HG03521 (cell line): Measurements from ENCODE around the gene EID3.
A peak's percentile ranks its signal among the peaks of the same experiment; 100 is the strongest.
"Not testable (repeated sequence)": the region's sequence is repeated elsewhere in the genome, so short reads cannot be mapped to it uniquely, and the experiment has no call there.

Experiments
- ATAC-seq: cut with Tn5 transposase; IDR thresholded peaks from one replicate; pipeline ENCODE4 v1.9.1; 2021; ENCODE audit warnings: mild to moderate bottlenecking, moderate library complexity; ENCODE audit not compliant: unreplicated experiment

EID3 gene

DNA sequence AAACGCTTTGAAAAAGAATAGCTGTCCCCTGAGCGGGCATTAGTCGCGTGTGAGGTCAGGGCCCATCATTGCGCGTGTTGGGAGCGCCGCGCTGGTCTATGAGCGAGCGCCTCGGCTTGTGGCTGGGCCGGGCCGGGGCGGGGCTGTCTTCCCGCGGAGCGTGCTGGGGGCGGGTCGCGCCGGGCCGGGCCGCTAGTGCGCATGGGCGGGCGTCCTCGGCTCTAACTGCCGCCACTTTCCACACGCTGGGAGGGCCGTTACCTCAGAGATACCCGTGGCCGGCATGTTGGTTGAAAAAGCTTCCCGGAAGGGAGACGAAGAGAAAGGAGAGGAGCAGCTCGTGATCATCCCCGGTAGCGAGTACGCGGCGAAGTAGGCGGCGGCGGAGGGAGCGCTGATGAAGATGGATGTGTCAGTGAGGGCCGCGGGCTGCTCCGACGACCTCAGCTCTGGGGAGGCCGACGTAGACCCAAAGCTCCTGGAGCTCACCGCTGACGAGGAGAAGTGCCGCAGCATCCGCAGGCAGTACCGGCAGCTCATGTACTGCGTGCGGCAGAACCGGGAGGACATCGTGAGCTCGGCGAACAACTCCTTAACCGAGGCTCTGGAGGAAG is at the start of gene EID3:
EID3 (plus strand) TSS at position 202 of the 614 bp plus-strand sequence; CDS start at position 398, 196 bp downstream.
- ATAC-seq = peak; percentile 91

GRCh38 chr12:104257913-104258472 is 45.5 kb upstream of the EID3 start:
- no peak for ATAC-seq

DNA sequence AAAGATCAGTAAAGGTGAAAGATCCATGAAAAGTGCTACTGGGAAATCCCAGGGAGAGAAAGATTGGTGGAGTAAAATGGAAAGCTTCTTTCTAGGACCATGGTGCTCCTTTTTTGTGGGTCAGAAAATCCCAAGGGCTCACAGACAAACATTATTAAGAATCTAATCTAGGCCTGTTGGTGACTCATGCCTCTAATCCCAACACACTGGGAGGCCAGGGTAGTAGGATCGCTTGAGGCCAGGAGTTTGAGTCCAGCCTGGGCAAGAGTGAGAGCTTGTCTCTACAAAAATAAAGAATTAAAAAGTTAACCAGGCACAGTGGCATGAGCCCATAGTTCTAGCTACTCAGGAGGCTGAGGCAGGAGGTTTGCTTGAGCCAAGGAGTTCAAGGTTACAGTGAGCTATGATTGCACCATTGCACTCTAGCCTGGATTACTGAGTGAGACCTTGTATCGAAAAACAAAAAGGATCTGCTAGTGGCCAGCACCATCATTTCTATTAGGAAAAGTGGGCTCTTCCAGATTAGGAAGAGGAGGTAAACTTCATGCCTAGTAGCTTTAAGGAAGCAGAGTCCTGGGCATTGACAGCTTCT is 45.0 kb upstream of the EID3 start:
- ATAC-seq = no peak

- no peak for ATAC-seq
Measured at GRCh38 chr12:104263026-104263425, 40.5 kb upstream of the EID3 start.

DNA sequence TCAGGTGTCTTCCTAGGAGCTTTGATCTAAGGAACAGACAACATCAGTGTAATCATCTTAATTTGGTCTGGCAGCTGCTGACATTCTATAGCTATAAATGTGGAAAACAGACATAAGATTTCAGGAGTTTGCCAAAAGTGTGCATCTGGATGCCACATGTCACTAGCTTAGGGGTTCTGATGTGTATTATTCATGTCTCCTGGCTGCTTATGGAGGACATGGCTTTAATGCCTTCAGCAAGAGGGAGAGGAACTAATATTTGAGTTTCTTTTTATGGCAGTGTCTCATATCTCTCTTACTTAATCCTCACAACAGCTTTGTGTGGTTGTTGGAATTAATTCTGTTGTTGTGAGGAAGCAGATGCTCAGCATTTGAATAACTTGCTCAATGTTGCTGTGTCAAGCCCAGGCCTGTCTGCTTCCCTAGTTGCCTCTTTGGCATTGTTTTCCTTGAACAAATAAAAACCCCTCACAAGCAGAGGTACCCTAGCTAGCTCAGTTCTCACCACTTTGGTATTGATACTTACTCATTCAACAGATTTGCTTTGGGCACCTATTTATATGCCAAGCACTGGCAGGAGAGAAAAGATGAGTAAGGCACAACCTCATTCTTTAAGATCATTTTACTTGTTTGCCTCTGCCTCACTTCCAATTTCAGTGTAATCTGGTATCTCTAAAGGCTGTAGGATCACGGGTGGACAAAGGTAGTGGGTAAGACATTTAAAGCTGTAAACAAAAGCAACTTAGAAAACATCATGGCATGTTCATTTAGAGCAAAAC is 39.8 kb upstream of the EID3 start:
- ATAC-seq = no peak

GRCh38 chr12:104265436-104265835 is 38.1 kb upstream of the EID3 start:
- ATAC-seq = not testable (repeated sequence)

DNA sequence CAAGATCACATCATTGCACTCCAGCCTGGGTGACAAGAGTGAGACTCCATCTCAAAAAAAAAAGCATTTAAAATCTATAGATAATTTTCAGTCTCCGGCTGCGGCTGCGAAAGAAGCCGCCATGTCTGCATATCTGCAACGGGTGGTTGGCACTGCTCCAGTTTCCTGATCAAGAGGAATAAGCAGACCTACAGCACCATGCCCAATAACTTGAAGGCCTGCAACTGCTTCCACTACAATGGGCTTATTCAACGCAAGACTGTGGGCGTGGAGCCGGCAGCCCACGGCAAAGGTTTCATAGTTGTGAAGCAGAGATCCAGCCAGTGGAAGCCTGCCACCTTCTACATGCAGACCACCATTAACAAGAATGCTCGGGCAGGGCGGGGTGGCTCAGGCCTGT is 30.6 kb upstream of the EID3 start:
- ATAC-seq = no peak

GRCh38 chr12:104273503-104273902 is 30.0 kb upstream of the EID3 start:
- ATAC-seq = no peak

- ATAC-seq = no peak
Measured at GRCh38 chr12:104274811-104275210, 28.7 kb upstream of the EID3 start.

DNA sequence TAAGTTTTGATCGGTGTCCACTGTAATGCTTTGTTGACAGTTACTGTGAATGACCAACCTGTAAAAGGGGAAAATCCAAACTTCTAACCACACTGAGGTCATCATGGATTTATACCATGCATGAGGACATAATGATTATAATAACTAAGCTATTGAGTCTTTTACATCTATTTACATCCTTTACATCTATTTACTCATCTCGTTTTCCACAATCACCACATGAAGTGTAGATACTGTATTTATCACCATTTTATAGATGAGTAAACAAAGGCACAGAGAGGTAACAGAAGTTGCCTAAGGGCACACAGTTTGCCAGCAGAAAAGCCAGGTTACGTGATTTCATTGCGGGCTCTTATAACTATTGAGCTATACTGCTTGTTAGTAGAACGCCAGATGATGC is 27.9 kb upstream of the EID3 start:
- ATAC-seq = no peak

GRCh38 chr12:104276273-104277131 is 27.0 kb upstream of the EID3 start:
- ATAC-seq = no peak

DNA sequence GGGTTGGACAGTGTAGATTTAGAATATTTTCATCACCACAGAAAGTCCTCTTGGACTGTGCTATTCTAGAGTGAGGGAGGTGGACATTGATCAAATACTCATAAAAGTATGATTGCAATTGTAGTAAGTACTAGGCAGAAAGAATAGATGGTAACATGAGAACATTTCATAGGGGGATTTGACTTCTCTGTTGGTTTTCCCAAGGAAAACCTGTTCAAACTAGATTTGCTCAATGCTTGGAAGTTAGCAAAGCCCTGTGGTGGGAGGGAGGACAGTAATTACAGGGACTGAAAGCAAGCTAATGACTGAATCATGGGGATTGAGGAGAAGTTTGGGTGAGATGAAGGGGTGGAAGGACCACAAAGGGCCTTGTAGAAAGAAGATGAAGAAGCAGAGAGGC is 24.4 kb upstream of the EID3 start:
- ATAC-seq = no peak

- no peak for ATAC-seq
Measured at GRCh38 chr12:104280111-104280510, 23.4 kb upstream of the EID3 start.

DNA sequence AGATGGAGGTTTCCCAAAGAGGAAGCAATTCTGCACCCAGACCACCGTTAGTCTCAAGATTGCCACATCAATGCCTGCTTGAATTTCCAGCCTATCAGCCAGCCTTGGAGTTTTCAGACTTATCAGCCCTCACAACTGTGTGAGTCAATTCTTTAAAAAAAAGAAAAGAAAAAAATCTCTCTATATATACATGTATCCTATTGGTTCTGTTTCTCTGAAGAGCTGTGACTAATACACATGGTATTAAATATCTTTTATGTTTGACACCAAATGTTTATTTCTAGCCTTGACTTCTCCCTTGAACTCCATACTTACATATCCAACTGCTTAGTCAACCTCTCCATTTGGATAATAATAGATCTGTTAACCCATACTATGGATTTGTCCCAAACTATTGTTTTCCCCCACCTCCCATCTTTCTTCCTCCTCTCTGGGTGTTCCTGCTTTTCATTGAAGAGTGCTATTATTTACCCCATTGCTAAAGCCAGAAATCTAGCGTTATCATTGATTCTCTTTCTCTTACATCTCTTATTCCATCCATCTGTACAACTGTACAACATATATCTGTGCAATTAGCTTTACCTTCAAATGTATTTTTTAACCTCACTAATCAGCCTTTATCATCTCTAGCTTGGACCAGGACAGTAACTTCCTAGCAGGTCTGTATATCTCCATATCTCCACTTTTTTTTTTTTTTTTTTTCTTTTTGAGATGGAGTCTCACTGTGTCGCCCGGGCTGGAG is 22.7 kb upstream of the EID3 start:
- no peak for ATAC-seq

- ATAC-seq = no peak
Measured at GRCh38 chr12:104281636-104282035, 21.9 kb upstream of the EID3 start.

GRCh38 chr12:104282109-104282508 is 21.4 kb upstream of the EID3 start:
- no peak for ATAC-seq

- no peak for ATAC-seq
Measured at GRCh38 chr12:104285740-104286515, 17.6 kb upstream of the EID3 start.

DNA sequence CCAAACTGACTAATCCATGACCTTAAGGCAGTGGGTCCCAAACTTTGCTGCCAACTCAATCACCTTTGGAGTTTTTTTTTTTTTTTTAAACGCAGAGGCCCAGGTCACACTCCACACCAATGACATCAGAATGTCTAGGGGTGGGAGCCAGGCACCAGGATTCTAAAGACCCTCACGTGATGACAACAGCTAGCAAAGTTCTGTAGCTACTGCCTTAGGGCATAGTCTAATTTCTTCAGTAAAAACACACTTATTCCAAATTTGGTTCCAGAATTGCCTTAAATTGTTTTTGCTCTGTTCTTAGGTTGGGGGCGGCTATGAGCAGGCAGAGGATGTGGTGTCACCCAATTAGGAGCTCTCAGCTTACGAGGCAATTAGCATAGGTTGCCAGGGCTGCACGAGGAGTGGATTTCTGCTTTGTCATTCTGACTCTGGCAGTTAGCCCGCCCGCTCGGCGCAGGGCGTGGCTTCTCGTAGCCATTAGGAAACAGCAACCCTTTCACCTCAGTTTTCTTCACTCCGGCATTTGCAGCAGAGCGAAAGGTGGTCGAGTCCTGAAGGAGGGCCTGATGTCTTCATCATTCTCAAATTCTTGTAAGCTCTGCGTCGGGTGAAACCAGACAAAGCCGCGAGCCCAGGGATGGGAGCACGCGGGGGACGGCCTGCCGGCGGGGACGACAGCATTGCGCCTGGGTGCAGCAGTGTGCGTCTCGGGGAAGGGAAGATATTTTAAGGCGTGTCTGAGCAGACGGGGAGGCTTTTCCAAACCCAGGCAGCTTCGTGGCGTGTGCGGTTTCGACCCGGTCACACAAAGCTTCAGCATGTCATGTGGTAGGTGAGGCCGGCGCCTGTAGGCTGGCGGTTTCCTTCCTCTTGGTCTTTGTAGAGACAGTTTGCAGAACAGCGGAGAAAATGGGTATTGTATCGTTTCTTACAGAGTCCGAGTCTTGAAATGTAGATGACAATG is 16.7 kb upstream of the EID3 start:
- ATAC-seq = peak; percentile 91
